HCT116 (cell line): ENCODE results near the gene ALDH3A2.

ENCODE experiments used
- EZH2phosphoT487 ChIP-seq: fragments of 200-600 bp; IDR thresholded peaks from 2 replicates; pipeline ENCODE4 v1.6.1; 2018; ENCODE audit warnings: antibody characterized with exemption, borderline replicate concordance
- POLR2A ChIP-seq: IDR thresholded peaks from 2 replicates; pipeline ENCODE4 v1.7.0; 2011; ENCODE audit warnings: borderline replicate concordance; ENCODE audit not compliant: insufficient read depth, insufficient read length; ENCODE audit errors: extremely low read depth
- POLR2AphosphoS5 ChIP-seq: IDR thresholded peaks from 2 replicates; pipeline ENCODE4 v1.6.1; 2011; ENCODE audit warnings: mild to moderate bottlenecking, low read depth, low read length, moderate library complexity
- TF ChIP-seq, protein P1 (sequence below), 3 experiments: fragments of 200-600 bp in 1 of 3; sonication (generic) in 1 of 3; IDR thresholded peaks in 2 of 3; conservative IDR thresholded peaks in 1 of 3; 2 replicates each; pipeline ENCODE4 v1.5.1; 2012 to 2017; ENCODE audit warnings: low read depth in 2 of 3, low read length in 2 of 3, antibody characterized with exemption in 1 of 3, borderline replicate concordance in 1 of 3, control low read depth in 1 of 3, mild to moderate bottlenecking in 1 of 3, mixed read lengths in 1 of 3, mixed run types in 1 of 3, moderate library complexity in 1 of 3; ENCODE audit not compliant: insufficient read depth in 1 of 3
- TF ChIP-seq, protein P2 (sequence below): IDR thresholded peaks from 2 replicates; pipeline ENCODE4 v1.6.1; 2012
- TF ChIP-seq, protein P3 (sequence below): IDR thresholded peaks from 2 replicates; pipeline ENCODE4 v1.6.1; 2011; ENCODE audit warnings: mild to moderate bottlenecking, low read length, moderate library complexity; ENCODE audit not compliant: insufficient replicate concordance; ENCODE audit errors: extremely low read depth

DNA sequence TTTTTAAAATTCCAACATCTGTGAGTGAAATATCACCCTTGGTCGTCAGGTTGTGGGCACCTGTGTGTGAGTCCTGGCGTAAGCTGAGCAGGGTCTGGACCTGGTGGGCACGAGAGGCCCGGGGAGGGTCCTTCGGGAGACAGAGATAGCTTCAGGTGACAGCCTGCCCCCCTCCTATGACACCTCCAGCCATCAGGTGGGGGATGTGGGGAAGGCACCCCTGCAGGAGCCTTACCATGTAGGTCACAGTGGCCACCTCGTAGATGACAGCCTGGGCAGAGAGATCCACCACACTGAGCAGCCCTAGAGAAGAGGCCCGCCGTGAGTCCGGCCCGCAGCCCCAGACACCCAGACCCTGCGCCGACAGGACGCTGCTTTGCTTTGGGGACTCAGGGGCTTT is 56.6 kb downstream of the ALDH3A2 start:
- TF ChIP-seq POLR2A (no peak), EZH2phosphoT487 (no peak), POLR2AphosphoS5 (no peak)
- TF ChIP-seq, protein P1, sequence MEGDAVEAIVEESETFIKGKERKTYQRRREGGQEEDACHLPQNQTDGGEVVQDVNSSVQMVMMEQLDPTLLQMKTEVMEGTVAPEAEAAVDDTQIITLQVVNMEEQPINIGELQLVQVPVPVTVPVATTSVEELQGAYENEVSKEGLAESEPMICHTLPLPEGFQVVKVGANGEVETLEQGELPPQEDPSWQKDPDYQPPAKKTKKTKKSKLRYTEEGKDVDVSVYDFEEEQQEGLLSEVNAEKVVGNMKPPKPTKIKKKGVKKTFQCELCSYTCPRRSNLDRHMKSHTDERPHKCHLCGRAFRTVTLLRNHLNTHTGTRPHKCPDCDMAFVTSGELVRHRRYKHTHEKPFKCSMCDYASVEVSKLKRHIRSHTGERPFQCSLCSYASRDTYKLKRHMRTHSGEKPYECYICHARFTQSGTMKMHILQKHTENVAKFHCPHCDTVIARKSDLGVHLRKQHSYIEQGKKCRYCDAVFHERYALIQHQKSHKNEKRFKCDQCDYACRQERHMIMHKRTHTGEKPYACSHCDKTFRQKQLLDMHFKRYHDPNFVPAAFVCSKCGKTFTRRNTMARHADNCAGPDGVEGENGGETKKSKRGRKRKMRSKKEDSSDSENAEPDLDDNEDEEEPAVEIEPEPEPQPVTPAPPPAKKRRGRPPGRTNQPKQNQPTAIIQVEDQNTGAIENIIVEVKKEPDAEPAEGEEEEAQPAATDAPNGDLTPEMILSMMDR (IDR thresholded peaks at IDR 0.05 in 2 of 3, conservative IDR thresholded peaks at IDR 0.05 in 1 of 3; ENCODE audit: borderline replicate concordance in 1 of 3, insufficient read depth in 1 of 3, low read depth in 2 of 3, low read length in 2 of 3), result no peak
- TF ChIP-seq, protein P2, sequence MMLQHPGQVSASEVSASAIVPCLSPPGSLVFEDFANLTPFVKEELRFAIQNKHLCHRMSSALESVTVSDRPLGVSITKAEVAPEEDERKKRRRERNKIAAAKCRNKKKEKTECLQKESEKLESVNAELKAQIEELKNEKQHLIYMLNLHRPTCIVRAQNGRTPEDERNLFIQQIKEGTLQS, result no peak
- TF ChIP-seq, protein P3, sequence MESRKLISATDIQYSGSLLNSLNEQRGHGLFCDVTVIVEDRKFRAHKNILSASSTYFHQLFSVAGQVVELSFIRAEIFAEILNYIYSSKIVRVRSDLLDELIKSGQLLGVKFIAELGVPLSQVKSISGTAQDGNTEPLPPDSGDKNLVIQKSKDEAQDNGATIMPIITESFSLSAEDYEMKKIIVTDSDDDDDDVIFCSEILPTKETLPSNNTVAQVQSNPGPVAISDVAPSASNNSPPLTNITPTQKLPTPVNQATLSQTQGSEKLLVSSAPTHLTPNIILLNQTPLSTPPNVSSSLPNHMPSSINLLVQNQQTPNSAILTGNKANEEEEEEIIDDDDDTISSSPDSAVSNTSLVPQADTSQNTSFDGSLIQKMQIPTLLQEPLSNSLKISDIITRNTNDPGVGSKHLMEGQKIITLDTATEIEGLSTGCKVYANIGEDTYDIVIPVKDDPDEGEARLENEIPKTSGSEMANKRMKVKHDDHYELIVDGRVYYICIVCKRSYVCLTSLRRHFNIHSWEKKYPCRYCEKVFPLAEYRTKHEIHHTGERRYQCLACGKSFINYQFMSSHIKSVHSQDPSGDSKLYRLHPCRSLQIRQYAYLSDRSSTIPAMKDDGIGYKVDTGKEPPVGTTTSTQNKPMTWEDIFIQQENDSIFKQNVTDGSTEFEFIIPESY, result no peak
